Suprapubic skin (tissue), 4 donors: ENCODE measurements around the gene GPR161. TPM values are rescaled to one million over a fixed set of nuclear protein-coding genes. Genes with fewer than 3 reads are reported as not detected.

Experiments used
- DNase-seq, 2 donors: peaks; one replicate each; pipeline ENCODE4 v3.0.0-alpha.2; 2019; ENCODE audit warnings: low spot score in 2 of 2
- H3K27ac ChIP-seq: fragments of 200-600 bp; sonication (generic); one replicate; pipeline ENCODE4 v1.5.1; 2019
- H3K27me3 ChIP-seq: fragments of 200-600 bp; sonication (generic); one replicate; pipeline ENCODE4 v1.5.1; 2019
- H3K36me3 ChIP-seq: fragments of 200-600 bp; sonication (generic); one replicate; pipeline ENCODE4 v1.5.1; 2019
- H3K4me1 ChIP-seq: fragments of 200-600 bp; sonication (generic); one replicate; pipeline ENCODE4 v1.5.1; 2019
- H3K4me3 ChIP-seq: fragments of 200-600 bp; sonication (generic); one replicate; pipeline ENCODE4 v1.5.1; 2019; ENCODE audit warnings: mild to moderate bottlenecking
- H3K9me3 ChIP-seq: fragments of 200-600 bp; sonication (generic); one replicate; pipeline ENCODE4 v1.5.1; 2019
- CTCF ChIP-seq, 2 donors: fragments of 200-600 bp in 1 of 2; fragments of 450-650 bp in 1 of 2; sonication (generic) in 1 of 2; IDR thresholded peaks; one replicate each; pipeline ENCODE4 v1.5.1; 2016 to 2019; ENCODE audit warnings: antibody characterized with exemption in 2 of 2, mild to moderate bottlenecking in 1 of 2, moderate library complexity in 1 of 2
- EP300 ChIP-seq: sonication (generic); formaldehyde crosslinking; IDR thresholded peaks from one replicate; pipeline ENCODE4 v1.6.1; 2017; ENCODE audit warnings: antibody characterized with exemption
- POLR2A ChIP-seq, 2 donors: fragments of 450-650 bp; IDR thresholded peaks; one replicate each; pipeline ENCODE4 v1.6.1; 2017; ENCODE audit warnings: antibody characterized with exemption in 2 of 2, mild to moderate bottlenecking in 2 of 2, moderate library complexity in 2 of 2
- POLR2AphosphoS5 ChIP-seq, 3 donors: sonication (generic); formaldehyde crosslinking; IDR thresholded peaks; one replicate each; pipeline ENCODE4 v1.6.1; 2017; ENCODE audit warnings: antibody characterized with exemption in 3 of 3
- WGBS: methylation state at CpG from one replicate; pipeline ENCODE4 v1.1.5; 2018; 5-methylcytosine and 5-hydroxymethylcytosine counted together
- total RNA-seq, 4 donors: library from RNA; depleted of rRNA; stranded (reverse); fragments of >200 nt; gene quantifications; one replicate each; pipeline ENCODE4 v1.1.0, GENCODE V29; 2016

GPR161 gene
- total RNA-seq, 4 donors from 2014 or later: 3.1 to 7.6 (median 4.2) TPM

- Histone ChIP-seq H3K27me3 (no peaks in the 10 kb centered on the region), H3K27ac (no peak overlapping the region), H3K4me3 (no peak overlapping the region), H3K36me3 (peaks cover 38% of the 10 kb centered on the region), H3K9me3 (no peaks in the 10 kb centered on the region), H3K4me1 (peaks cover 14% of the 10 kb centered on the region)
- TF ChIP-seq POLR2A (IDR thresholded peaks at IDR 0.05) (no peak), POLR2AphosphoS5 (IDR thresholded peaks at IDR 0.05) (no peak), CTCF (IDR thresholded peaks at IDR 0.05) (no peak), EP300 (no peak)
- DNase-seq: no peak
Measured at GRCh38 chr1:168079761-168080160, 57.0 kb downstream of the GPR161 start.

GRCh38 chr1:168069384-168069783 lies 67.3 kb downstream of the GPR161 start:
- Histone ChIP-seq H3K4me1 (no peaks in the 10 kb centered on the region), H3K27me3 (no peaks in the 10 kb centered on the region), H3K9me3 (no peaks in the 10 kb centered on the region), H3K27ac (no peak overlapping the region), H3K4me3 (no peak overlapping the region), H3K36me3 (peaks cover 81% of the 10 kb centered on the region)
- no peak for DNase-seq
- WGBS: 86% methylated on average over 3 of the region's 3 CpGs
- TF ChIP-seq CTCF (IDR thresholded peaks at IDR 0.05) (no peak), POLR2AphosphoS5 (IDR thresholded peaks at IDR 0.05) (no peak), EP300 (no peak), POLR2A (IDR thresholded peaks at IDR 0.05) (no peak)

- Histone ChIP-seq H3K4me3 (no peak overlapping the region), H3K9me3 (no peaks in the 10 kb centered on the region), H3K36me3 (peaks cover 48% of the 10 kb centered on the region), H3K4me1 (no peaks in the 10 kb centered on the region), H3K27ac (no peak overlapping the region), H3K27me3 (no peaks in the 10 kb centered on the region)
- no peak for TF ChIP-seq POLR2A (IDR thresholded peaks at IDR 0.05)
- no peak for TF ChIP-seq POLR2AphosphoS5 (IDR thresholded peaks at IDR 0.05)
- TF ChIP-seq EP300: no peak
- TF ChIP-seq CTCF (IDR thresholded peaks at IDR 0.05): no peak
- 76% methylated on average over 3 of the region's 3 CpGs for WGBS
- DNase-seq: no peak
Measured at GRCh38 chr1:168065506-168065905, 71.2 kb downstream of the GPR161 start.

- Histone ChIP-seq H3K9me3 (no peaks in the 10 kb centered on the region), H3K27me3 (no peaks in the 10 kb centered on the region), H3K36me3 (peaks cover 40% of the 10 kb centered on the region), H3K4me3 (no peak overlapping the region), H3K27ac (no peak overlapping the region), H3K4me1 (no peaks in the 10 kb centered on the region)
- TF ChIP-seq CTCF (IDR thresholded peaks at IDR 0.05) (no peak), POLR2A (IDR thresholded peaks at IDR 0.05) (no peak), EP300 (no peak)
- 97% methylated on average over 1 of the region's 1 CpG for WGBS
- no peak for DNase-seq
Measured at GRCh38 chr1:168064216-168064615, 72.5 kb downstream of the GPR161 start.

GRCh38 chr1:168057921-168058320 lies 78.8 kb downstream of the GPR161 start:
- H3K27me3 ChIP-seq: no peaks in the 10 kb centered on the region
- H3K27ac ChIP-seq: no peak overlapping the region
- no peaks in the 10 kb centered on the region for H3K4me1 ChIP-seq
- WGBS: over 99% methylated on average over 2 of the region's 2 CpGs
- H3K36me3 ChIP-seq: peaks cover 8% of the 10 kb centered on the region
- TF ChIP-seq CTCF (IDR thresholded peaks at IDR 0.05) (no peak), EP300 (no peak), POLR2A (IDR thresholded peaks at IDR 0.05) (no peak), POLR2AphosphoS5 (IDR thresholded peaks at IDR 0.05) (no peak)
- no peak overlapping the region for H3K4me3 ChIP-seq
- no peak for DNase-seq
- H3K9me3 ChIP-seq: no peaks in the 10 kb centered on the region
